OCI-LY7 (cell line): ENCODE measurements around the gene ZNF783.

ENCODE experiments used
- EZH2phosphoT487 ChIP-seq: fragments of 200-600 bp; sonication (generic); IDR thresholded peaks from 2 replicates; pipeline ENCODE4 v1.6.1; 2018; ENCODE audit warnings: low read depth, borderline replicate concordance, mild to moderate bottlenecking, mixed run types, antibody characterized with exemption, low read length, moderate library complexity, mixed read lengths
- TF ChIP-seq, protein P1 (sequence below): fragments of 200-600 bp; sonication (generic); conservative IDR thresholded peaks from 2 replicates; pipeline ENCODE4 v1.5.1; 2014; ENCODE audit warnings: mild to moderate bottlenecking, antibody characterized with exemption, low read length, moderate library complexity, mixed read lengths

DNA sequence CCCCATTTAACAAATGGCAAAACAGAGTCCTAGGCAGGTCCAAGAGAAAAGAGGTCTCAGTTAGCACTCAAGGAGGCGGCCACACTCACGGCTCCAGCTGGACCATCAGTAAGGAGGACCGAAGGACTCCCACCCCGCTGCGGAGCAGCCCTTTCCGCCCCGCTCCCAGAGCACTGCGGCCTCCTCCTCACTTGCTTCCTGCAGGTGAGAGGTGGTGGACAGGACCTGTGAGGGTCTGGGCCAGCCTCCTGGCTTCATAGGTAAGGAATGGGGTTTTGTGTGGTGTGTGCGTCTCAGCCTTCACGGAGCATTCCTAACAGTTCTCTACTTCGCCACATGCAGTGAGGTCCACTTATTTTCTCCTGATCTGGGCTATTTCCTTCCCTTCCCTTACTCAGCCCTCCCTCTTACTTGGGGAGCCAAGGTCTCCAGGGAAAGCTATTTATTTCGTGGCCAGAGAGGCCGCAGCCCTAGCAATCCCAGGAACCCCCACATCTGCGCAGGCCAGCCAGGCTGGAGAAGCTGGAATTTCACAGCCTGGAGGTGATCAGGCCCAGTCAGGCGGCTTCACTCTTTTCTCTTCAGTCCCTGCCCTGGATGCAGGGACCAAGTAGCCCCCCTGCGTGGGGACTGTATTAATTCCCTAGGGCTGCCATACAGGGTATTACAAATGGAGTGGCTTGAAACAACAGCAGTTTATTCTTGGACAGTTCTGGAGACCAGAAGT, 45.9 kb downstream of the ZNF783 start:
- TF ChIP-seq, protein P1, sequence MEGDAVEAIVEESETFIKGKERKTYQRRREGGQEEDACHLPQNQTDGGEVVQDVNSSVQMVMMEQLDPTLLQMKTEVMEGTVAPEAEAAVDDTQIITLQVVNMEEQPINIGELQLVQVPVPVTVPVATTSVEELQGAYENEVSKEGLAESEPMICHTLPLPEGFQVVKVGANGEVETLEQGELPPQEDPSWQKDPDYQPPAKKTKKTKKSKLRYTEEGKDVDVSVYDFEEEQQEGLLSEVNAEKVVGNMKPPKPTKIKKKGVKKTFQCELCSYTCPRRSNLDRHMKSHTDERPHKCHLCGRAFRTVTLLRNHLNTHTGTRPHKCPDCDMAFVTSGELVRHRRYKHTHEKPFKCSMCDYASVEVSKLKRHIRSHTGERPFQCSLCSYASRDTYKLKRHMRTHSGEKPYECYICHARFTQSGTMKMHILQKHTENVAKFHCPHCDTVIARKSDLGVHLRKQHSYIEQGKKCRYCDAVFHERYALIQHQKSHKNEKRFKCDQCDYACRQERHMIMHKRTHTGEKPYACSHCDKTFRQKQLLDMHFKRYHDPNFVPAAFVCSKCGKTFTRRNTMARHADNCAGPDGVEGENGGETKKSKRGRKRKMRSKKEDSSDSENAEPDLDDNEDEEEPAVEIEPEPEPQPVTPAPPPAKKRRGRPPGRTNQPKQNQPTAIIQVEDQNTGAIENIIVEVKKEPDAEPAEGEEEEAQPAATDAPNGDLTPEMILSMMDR = no peak
- no peak for TF ChIP-seq EZH2phosphoT487
